IMR-90 (cell line): ENCODE data around the gene CCT5. TPM values are rescaled to one million over a fixed set of nuclear protein-coding genes. Genes with fewer than 3 reads are reported as not detected.

Experiments used
- ATAC-seq: fragments of 200-7000 bp; cut with Tn5 transposase; 2 replicates; pipeline ENCODE4 v1.9.1; 2020; ENCODE audit warnings: low read depth, mild to moderate bottlenecking, moderate library complexity
- BruUV-seq: library from RNA; stranded (reverse); fragments of 400-500 nt; replicated peaks from 2 replicates; lab custom pipeline; 2021; lab: Mats Ljungman, UMichigan
- CTCF ChIA-PET: fragments of 300-600 bp; formaldehyde crosslinking; extraction: SDS; loops from one replicate; lab custom pipeline; 2021; ENCODE audit warnings: antibody characterized with exemption; lab: Yijun Ruan, JAX
- POLR2A ChIA-PET: fragments of 300-600 bp; sonication (Branson Sonifier 250); formaldehyde crosslinking; loops from one replicate; lab custom pipeline; 2022; ENCODE audit warnings: antibody characterized with exemption; ENCODE audit not compliant: unreplicated experiment; lab: Charles Lee
- DNase-seq: peaks from one replicate; pipeline ENCODE4 v3.0.0; 2013
- H2AFZ ChIP-seq: replicated peaks from 2 replicates; pipeline ENCODE3; 2013; ENCODE audit warnings: low read length, mild to moderate bottlenecking; ENCODE audit not compliant: poor library complexity
- H2AK5ac ChIP-seq: 2 replicates; pipeline ENCODE4 v1.6.1; 2013; ENCODE audit warnings: low read depth, low read length, inconsistent platforms
- H2AK9ac ChIP-seq: replicated peaks from 2 replicates; pipeline ENCODE3; 2013; ENCODE audit warnings: mild to moderate bottlenecking, low read depth, low read length, moderate library complexity; ENCODE audit not compliant: poor library complexity
- H2BK120ac ChIP-seq: 2 replicates; pipeline ENCODE4 v1.6.1; 2013; ENCODE audit warnings: low read depth, low read length, inconsistent platforms
- H2BK15ac ChIP-seq: 3 replicates; pipeline ENCODE4 v1.6.1; 2013; ENCODE audit warnings: low read depth, low read length, inconsistent platforms
- H2BK20ac ChIP-seq: 2 replicates; pipeline ENCODE4 v1.6.1; 2013; ENCODE audit warnings: low read depth, mild to moderate bottlenecking, inconsistent platforms, low read length, moderate library complexity
- H2BK5ac ChIP-seq: 2 replicates; pipeline ENCODE4 v1.6.1; 2013; ENCODE audit warnings: mild to moderate bottlenecking, low read depth, low read length, inconsistent platforms; ENCODE audit not compliant: poor library complexity, severe bottlenecking
- H3K14ac ChIP-seq: replicated peaks from 2 replicates; pipeline ENCODE4 v1.6.1; 2013; ENCODE audit warnings: low read depth, low read length, inconsistent platforms
- H3K18ac ChIP-seq: 2 replicates; pipeline ENCODE4 v1.6.1; 2013; ENCODE audit warnings: low read depth, low read length, control low read depth
- H3K23ac ChIP-seq: 2 replicates; pipeline ENCODE4 v1.6.1; 2013; ENCODE audit warnings: low read depth, low read length, inconsistent platforms
- H3K27ac ChIP-seq: 2 replicates; pipeline ENCODE4 v1.5.1; 2013; ENCODE audit warnings: mild to moderate bottlenecking, control low read depth, low read length; ENCODE audit not compliant: insufficient read depth
- H3K27me3 ChIP-seq: 2 replicates; pipeline ENCODE4 v1.6.1; 2013; ENCODE audit warnings: low read length; ENCODE audit not compliant: control insufficient read depth, insufficient read depth
- H3K36me3 ChIP-seq: 2 replicates; pipeline ENCODE4 v1.6.1; 2013; ENCODE audit warnings: low read length, mixed read lengths; ENCODE audit not compliant: control insufficient read depth, insufficient read depth
- H3K4ac ChIP-seq: 2 replicates; pipeline ENCODE4 v1.6.1; 2013; ENCODE audit warnings: low read depth, low read length, inconsistent platforms
- H3K4me1 ChIP-seq: 2 replicates; pipeline ENCODE4 v1.6.1; 2013; ENCODE audit warnings: low read length, mixed read lengths; ENCODE audit not compliant: control insufficient read depth, insufficient read depth
- H3K4me2 ChIP-seq: 2 replicates; pipeline ENCODE4 v1.6.1; 2013; ENCODE audit warnings: low read depth, mild to moderate bottlenecking, control low read depth, low read length, moderate library complexity
- H3K4me3 ChIP-seq: 2 replicates; pipeline ENCODE4 v1.5.1; 2013; ENCODE audit warnings: low read depth, mild to moderate bottlenecking, control low read depth, low read length, moderate library complexity; ENCODE audit not compliant: insufficient read depth
- H3K56ac ChIP-seq: 2 replicates; pipeline ENCODE4 v1.6.1; 2013; ENCODE audit warnings: low read length, inconsistent platforms; ENCODE audit not compliant: insufficient read depth; ENCODE audit errors: extremely low read depth
- H3K79me1 ChIP-seq, 2 experiments: 2 replicates each; pipeline ENCODE4 v1.6.1; 2013; ENCODE audit warnings: low read length in 2 of 2, inconsistent platforms in 1 of 2, low read depth in 1 of 2
- H3K9ac ChIP-seq: 2 replicates; pipeline ENCODE4 v1.6.1; 2013; ENCODE audit warnings: low read depth, low read length, control low read depth
- H3K9me1 ChIP-seq: 2 replicates; pipeline ENCODE4 v1.6.1; 2013; ENCODE audit warnings: low read length, inconsistent platforms; ENCODE audit not compliant: insufficient read depth
- H3K9me3 ChIP-seq: 2 replicates; pipeline ENCODE4 v1.6.1; 2013; ENCODE audit warnings: low read length; ENCODE audit not compliant: control insufficient read depth, insufficient read depth
- H4K20me1 ChIP-seq: 2 replicates; pipeline ENCODE4 v1.6.1; 2013; ENCODE audit warnings: low read length, inconsistent platforms; ENCODE audit not compliant: insufficient read depth
- H4K5ac ChIP-seq: 2 replicates; pipeline ENCODE4 v1.6.1; 2013; ENCODE audit warnings: mild to moderate bottlenecking, low read depth, low read length, control low read depth
- H4K8ac ChIP-seq, 2 experiments: 2 replicates each; pipeline ENCODE4 v1.6.1; 2013; ENCODE audit warnings: low read depth in 2 of 2, low read length in 2 of 2, control low read depth in 1 of 2, inconsistent platforms in 1 of 2
- H4K91ac ChIP-seq: 2 replicates; pipeline ENCODE4 v1.6.1; 2013; ENCODE audit warnings: low read depth, low read length, inconsistent platforms; ENCODE audit not compliant: insufficient read depth
- CEBPB ChIP-seq: IDR thresholded peaks from 2 replicates; pipeline ENCODE4 v1.6.1; 2012; ENCODE audit warnings: low read depth, low read length, improper control_type of control experiment
- FOS ChIP-seq: fragments of 150-350 bp; IDR thresholded peaks from 2 replicates; pipeline ENCODE4 v1.6.1; 2016; ENCODE audit warnings: low read depth, low read length
- WGBS, 2 experiments: methylation state at CpG; one replicate each; pipeline versions ENCODE4 v1.1.5 to v1.1.7; 2013; ENCODE audit warnings: missing lambda C conversion rate in 2 of 2; ENCODE audit not compliant: insufficient read length in 1 of 2; ENCODE audit errors: extremely low coverage in 2 of 2; 5-methylcytosine and 5-hydroxymethylcytosine counted together
- dilution Hi-C: fragments of 300-500 bp; cut with HindIII; formaldehyde crosslinking; loops from one replicate; pipeline ENCODE4 v1.14.3; 2018; ENCODE audit warnings: low sequenced_read_pairs; ENCODE audit not compliant: unreplicated experiment
- in situ Hi-C: fragments of 300-500 bp; cut with MboI; formaldehyde crosslinking; loops from 3 replicates; pipeline ENCODE4 v1.14.3; 2019; ENCODE audit warnings: low sequenced_read_pairs, inconsistent platforms, mixed read lengths
- intact Hi-C: fragments of 100-400 bp; cut with micrococcal nuclease; formaldehyde crosslinking; loops from 2 replicates; pipeline ENCODE4 v1.10.0; 2022
- polyA plus RNA-seq, 3 experiments: library from polyadenylated mRNA; depleted of rRNA; stranded (reverse); fragments of >200 nt; gene quantifications; 2 replicates each; pipeline ENCODE4 v1.2.3, GENCODE V29; 2012; ENCODE audit warnings: low replicate concordance in 1 of 3
- total RNA-seq: library from RNA; depleted of rRNA; stranded (reverse); fragments of >200 nt; gene quantifications from 2 replicates; pipeline ENCODE4 v1.2.3, GENCODE V29; 2012

The CCT5 gene
- total and polyA plus RNA-seq, 2 of the 4 experiments (the other 2 are of a cell fraction): 358 to 481 TPM

DNA sequence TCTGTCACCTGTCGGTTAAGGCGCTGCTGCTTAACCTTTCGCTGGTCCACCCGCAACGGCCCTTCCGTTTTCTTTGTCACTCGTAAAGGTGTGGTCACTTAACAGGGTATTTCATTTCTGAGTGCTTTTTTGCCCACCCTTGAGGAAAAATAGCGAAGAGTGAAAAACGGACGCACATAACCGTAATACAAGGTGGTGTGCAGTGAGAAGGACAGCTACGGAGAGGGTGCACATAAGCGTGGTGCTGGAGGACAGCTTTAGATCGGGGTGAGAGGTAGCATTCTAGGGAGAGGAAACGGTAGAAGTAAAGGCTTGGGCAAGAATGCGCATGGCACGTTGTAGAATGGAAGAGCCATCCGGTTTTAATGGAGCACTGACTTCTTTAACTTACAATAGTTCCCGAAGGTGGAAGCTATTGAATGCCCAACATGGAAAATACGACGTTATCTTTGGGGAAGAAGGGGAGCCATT is 761 bp downstream of the CCT5 start:
- Histone ChIP-seq H3K4me3 (peak overlapping the region; percentile 64), H2BK5ac (peak overlapping the region; percentile 94), H3K18ac (no peak overlapping the region), H3K23ac (peak overlapping the region; percentile 99), H3K4me2 (peak overlapping the region; percentile 94), H3K9ac (peak overlapping the region; percentile 97), H2BK15ac (peak overlapping the region; percentile 16; the same call in 1 of the 3 replicates), H3K27me3 (no peaks in the 10 kb centered on the region), H3K9me1 (peaks cover 10% of the 10 kb centered on the region; the same call in 1 of the 2 replicates), H3K4me1 (peaks cover 8% of the 10 kb centered on the region), H3K79me1 (peaks cover 18 to 66% of the 10 kb centered on the region in 2 experiments), H3K4ac (peak overlapping the region; percentile 100), H4K5ac (peak overlapping the region; percentile 25; the same call in 1 of the 2 replicates), H2AK5ac (peak overlapping the region; percentile 99), H3K27ac (peak overlapping the region; percentile 96), H3K14ac (peak overlapping the region; percentile 100), H3K56ac (peak overlapping the region; percentile 94), H3K9me3 (no peaks in the 10 kb centered on the region), H4K8ac (peak overlapping the region; percentile 97 to 99; a peak in 3 of 4 replicates), H2AK9ac (peak overlapping the region; percentile 98), H4K91ac (peak overlapping the region; percentile 84), H4K20me1 (peaks cover 47% of the 10 kb centered on the region), H3K36me3 (peaks cover 6% of the 10 kb centered on the region), H2AFZ (peak overlapping the region; percentile 98), H2BK120ac (peak overlapping the region; percentile 39; the same call in 1 of the 2 replicates), H2BK20ac (no peak overlapping the region)
- ChIA-PET CTCF (no interaction called here), POLR2A (no interaction called here)
- TF ChIP-seq FOS: no peak
- TF ChIP-seq CEBPB: peak; percentile 10; the same call in 1 of the 2 replicates
- in situ Hi-C loops: no loop called here
- intact Hi-C loops: no loop called here
- dilution Hi-C loops: no loop called here
- ATAC-seq (peak; percentile 18; the same call in 1 of the 2 replicates), DNase-seq (peak; percentile 41)
- WGBS, 2 experiments: 0% methylated on average over 8 of the region's 21 CpGs; no CpG with 5 or more reads in 1 of the 2 experiments
- BruUV-seq: no TSS peak
